ENCODE results near the gene RFX4.
"Not testable (repeated sequence)": the region's sequence is repeated elsewhere in the genome, so short reads cannot be mapped to it uniquely, and the experiment has no call there.

The RFX4 gene

DNA sequence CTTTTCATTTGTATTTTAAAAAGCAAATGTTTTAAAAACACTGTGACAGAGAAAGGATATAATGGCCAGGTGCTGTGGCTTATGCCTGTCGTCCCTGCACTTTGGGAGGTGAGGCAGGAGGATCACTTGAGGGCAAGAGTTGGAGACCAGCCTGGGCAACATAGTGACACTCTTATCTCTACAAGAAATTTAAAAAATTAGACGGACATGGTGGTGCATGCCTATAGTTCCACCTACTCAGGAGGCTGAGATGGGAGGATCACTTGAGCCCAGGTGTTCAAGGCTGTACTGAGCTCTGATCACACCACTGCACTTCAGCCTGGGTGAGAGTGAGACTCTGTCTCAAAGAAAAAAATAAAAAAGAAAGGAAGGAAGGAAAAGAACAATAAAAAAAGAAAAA lies 7.8 kb downstream of the RFX4 start:
- no peak for DNase-seq (ENCODE audit: low read depth in 2 of 2)

DNA sequence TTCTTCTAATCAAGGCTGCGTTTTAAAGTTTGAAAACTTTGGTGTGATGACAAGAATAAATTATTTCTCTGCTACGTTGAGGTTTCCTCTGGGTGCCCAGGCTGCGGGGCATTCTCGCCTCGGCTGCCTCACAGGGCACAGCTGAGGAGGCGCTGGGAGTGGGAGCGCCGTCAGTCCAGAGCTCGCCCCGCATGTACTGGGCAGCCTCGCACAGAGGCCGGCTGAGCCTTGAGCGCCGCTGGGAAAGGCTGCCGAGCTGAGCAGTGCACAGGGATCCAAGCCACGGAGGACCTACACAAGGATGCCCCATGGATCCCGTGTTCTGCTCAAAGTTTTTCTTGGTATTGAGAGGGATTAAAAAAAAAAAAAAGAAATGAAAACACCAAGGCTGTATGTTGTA lies 11.6 kb downstream of the RFX4 start:
- DNase-seq (ENCODE audit: low read depth in 2 of 2): no peak

DNA sequence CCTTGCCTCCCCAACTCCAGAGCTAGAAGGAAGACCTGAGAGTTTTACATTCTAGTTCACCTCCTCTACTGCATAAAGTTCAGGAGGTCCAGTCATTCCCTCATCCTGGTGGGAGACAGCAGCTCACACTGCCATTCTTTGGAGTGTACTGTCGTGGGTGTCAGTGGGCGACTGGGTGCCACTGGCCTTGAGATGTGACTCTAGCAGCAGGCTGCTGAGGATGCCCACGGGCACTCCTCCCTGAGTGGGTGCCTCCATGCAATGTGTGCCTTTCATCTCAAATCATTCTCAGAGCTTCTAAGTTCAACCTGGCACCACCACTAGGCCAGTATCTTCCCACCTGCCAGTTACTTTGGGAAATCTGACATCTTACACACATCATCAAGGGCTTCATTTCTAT lies 12.5 kb downstream of the RFX4 start:
- no peak for DNase-seq (ENCODE audit: low read depth in 2 of 2)

DNA sequence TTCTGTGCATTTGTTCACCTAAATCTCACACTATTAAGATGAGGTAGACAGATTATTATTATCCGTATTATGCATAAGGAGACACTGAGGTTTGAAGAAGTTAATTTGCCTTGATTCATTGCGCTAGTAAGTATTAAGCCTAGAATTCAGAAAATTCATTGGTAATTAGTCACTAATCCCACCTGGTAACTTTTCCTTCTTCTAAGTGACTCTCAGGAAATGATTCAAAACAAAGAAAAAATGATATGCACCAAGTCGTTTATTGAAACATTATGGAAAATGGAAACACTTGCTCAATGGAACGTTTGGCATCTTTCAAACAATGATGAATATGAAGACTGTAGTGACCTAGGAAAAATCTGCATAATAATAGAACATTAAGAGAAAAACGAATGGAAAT lies 15.2 kb downstream of the RFX4 start:
- DNase-seq (ENCODE audit: low read depth in 2 of 2): no peak

DNA sequence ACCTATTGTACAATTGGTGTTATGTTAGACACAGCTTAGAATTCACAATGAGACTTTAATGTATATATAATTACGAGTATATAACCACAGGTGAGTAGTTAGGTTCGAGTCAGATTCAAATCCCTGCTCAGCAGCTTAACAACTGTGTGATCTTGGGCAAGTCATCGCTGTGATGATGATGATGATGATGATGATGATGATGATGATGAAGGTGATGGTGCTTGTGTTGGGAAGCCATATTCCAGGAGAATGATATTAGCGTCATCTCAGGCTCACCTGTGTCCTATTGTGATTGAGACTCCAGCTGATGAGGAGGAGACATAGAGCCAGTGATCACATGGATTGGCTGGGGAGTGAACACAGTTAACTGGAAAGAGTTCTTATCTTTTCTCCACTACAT lies 16.5 kb downstream of the RFX4 start:
- no peak for DNase-seq (ENCODE audit: low read depth in 2 of 2)

DNA sequence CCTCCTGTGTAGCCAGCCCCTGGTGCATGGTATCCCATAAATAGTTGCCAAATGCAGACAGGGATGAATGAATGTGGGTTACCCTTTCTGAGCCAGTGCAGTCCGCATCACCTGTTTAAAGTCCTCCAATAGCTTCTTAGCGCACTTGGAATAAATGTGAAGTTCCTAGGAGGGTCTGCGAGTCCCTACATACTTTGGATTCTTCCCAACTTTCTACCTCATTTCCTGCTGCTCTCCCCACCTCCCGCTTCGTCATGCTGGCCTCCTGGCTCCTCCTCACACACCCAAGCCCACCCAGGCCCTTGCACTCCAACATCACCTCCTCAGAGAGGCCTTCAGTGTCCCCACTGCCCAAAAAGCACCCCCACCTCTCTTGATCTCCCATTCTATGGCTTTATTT lies 17.7 kb downstream of the RFX4 start:
- DNase-seq (ENCODE audit: low read depth in 2 of 2): no peak

DNA sequence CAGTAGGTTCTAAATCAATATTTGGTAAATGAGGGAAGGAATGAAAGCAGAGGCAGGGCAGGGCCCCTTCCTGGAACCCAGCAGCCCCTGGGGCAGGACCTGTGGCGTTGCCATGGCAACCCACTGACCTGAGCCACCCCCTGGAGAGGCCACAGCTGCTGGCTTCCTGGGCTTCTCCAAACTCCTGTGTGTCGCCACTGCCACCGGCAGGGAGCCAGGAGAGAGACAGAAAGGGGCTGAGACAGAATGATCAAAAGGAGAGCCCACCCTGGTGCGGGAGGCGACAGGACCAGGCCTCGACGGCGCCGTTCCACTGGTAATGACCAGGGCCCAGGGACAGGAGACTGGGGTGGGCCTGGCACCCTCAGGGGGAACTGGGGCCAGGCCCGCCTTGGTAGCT lies 18.2 kb downstream of the RFX4 start:
- DNase-seq (ENCODE audit: low read depth in 2 of 2): no peak

DNA sequence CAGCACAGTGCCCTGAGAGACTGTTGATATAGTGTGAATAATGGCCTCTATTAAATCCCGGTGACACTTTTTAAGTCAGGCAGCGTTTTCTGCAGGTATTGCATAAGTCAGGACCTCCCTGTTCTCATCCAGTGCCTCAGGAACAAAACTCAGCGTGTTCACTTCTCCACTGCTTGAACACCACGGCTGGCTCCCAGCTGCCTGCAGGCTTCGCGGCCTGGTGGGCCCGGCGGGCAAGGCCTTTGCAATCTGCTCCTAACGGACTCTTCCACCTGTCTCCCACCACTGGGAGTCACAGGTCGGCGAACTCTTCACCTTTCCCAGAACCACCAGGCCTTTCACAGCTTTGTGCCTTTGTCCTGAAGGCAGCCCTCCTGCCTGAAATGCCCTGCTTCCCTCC lies 18.7 kb downstream of the RFX4 start:
- no peak for DNase-seq (ENCODE audit: low read depth in 2 of 2)

DNA sequence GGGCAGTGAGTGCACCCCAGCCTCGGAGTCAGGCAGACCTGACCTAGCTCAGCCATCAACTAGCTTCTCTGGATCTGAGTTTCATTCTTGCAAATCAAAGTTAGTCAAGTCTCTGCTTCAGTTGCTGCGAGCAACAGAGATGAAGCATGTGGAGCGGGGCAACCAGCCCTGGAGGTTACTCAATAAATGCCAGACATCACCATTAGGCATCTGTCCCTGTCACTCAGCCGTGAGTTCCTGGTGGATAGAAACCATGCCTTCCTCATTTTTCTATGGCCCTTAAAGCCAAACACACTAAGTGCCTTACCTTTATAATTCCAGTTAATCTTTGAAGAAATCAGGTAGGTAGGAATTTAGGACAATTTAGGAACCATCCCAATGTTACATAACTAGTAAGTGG lies 19.3 kb downstream of the RFX4 start:
- DNase-seq (ENCODE audit: low read depth in 2 of 2): no peak

DNA sequence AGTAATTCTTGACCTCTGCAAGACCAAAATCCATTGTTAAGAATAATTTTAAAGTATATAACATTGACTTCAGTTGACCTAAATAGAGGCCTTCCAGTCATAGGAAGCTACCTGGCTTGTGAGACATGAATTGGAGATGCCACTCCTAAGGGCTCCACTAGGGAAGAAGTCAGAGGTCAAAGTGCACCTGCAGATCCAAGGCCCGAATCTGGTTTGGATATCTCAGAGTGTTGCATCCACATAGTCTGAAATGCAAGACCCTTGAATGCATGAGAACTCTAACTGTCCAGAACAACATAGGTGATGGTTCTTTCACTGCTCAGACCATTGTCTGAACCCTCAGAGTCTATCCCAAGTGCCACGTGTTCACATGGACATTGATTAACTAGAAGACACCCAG lies 22.4 kb downstream of the RFX4 start:
- DNase-seq (ENCODE audit: low read depth in 2 of 2): no peak

DNA sequence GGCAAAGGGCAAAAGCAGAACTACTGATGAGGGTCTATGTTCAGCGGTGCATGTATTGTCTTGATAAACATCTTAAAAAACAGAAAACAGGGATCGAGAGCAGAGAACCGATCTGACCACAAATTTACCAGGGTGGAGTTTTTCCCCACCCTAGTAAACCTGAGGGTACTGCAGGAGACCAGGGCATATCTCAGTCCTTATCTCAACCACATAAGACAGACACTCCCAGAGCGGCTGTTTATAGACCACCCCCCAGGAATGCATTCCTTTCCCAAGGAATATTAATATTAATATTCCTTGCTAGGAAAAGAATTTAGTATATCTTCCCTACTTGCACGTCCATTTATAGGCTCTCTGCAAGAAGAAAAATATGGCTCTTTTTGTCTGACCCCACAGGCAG lies 37.8 kb downstream of the RFX4 start:
- DNase-seq (ENCODE audit: low read depth in 2 of 2): not testable (repeated sequence)

DNA sequence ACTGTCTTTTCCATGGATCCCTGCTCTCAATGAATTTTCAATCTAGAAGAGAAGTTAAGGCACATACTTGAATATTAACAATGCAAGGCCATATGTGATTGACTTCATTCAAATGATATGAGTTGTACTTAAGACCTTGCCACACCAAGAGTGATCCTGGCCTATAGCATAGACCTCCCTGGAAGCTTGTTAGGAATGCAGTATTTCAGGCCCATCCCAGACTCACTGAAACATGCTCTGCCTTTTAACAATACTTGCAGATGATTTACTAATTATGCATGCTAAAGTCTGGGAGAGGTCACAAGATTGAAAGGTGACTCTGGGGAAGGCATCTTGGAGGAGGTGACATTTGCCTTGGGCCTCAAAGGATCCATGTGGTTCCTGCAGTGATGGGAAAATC lies 43.2 kb downstream of the RFX4 start:
- DNase-seq (ENCODE audit: low read depth in 2 of 2): no peak

DNA sequence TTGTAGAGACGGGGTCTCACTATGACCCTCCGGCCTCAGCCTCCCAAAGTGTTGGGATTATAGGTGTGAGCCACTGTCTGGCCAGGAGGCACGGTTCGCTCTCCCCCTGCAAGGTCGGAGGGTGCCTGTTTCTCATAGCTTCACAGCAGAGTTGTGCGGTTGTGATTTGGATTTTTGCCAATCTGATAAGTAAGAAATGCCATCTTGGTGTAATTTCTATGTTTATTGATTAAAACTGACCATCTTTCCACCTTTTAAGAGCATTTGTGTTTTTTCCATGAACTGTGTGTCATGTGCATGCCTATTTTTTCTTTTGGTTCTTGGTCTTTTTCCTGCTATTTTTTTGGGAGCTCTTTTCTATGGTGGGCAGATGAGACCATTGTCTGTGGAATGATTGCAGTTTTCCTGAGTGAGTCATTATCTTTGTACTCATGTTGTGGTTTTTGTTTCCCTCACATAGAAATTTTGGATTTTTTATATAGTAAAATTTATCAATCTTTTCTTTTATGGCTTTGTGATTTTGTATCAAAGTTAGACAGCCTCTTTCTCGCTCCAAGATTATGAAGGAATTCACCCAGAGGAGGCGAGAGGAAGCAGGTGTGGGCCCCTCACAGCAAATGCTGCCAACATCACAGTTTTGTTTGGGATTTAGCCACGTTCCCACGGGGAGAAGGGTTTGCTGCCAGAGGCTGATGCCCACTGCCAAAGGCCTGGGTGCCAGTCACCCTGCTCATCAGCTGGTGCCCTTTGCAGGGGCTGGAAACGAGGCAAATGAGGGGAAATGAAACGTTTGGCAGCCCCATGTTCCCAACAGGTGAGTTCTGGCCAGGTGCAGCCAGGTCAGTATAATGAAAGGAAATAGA lies 47.2 kb downstream of the RFX4 start:
- DNase-seq (ENCODE audit: low read depth in 2 of 2): no peak

DNA sequence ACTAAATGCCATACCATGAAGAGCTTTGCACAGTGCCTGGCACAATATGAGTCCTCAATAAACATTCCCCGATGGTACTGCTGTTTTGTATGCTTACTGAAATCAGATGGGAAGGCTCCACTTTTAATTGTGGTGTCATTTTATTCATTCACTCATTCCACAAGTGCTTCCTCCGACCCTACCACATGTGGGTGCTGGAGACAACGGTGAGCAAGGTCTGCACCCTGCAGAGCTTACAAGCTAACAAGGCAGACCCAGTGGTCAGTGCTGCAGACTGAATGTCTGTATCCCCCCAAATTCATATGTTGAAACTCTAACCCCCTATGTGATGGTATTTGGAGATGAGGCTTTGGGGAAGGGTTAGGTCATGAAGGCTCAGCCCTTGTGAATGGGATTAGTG lies 48.3 kb downstream of the RFX4 start:
- DNase-seq (ENCODE audit: low read depth in 2 of 2): no peak

DNA sequence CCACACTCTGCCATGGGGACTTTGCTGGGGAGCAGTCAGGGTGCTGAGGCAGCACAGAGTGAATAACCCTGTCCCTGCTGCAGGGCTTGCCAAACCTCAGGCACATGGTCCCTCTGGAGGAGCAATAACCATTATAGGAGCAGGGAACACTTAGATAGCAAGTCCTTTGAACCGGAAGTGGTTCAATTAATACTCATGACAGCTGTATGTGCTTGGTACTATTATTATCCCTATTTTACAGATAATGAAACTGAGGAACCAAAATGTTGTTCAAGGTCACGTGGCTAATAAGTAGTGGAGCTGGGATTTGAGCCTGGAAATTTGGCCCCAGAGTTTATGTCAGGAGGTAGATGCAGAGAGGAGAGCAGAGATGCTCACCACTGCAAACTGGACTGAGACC lies 49.0 kb downstream of the RFX4 start:
- no peak for DNase-seq (ENCODE audit: low read depth in 2 of 2)

DNA sequence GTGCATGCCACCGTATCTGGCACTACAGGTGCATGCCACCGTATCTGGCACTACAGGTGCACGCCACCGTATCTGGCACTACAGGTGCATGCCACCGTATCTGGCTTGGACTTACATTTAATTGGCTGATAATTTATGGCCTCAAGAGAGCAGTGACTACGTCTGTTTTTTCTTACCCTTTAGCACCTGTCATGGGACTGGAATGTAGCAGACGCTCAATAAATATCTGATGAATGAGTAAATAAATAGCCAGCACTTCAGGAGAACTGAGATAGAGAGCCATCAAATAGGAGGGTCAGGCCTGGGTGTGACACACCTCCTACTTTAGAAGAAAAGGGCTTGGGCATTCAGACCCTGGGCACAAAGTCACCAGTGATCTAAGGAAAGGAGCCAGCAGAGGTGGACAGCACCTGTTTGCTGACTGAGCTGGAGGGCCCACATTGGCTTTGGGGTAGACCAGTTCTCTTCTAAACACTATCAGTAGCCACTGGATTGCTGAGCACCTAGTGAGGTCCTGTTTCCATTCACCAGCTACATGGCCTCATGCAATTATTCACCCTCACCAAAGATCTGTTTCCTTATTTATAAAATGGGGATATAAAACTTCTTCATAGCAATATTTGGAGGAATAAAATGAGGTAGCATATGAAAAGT lies 50.1 kb downstream of the RFX4 start:
- DNase-seq (ENCODE audit: low read depth in 2 of 2): no peak

DNA sequence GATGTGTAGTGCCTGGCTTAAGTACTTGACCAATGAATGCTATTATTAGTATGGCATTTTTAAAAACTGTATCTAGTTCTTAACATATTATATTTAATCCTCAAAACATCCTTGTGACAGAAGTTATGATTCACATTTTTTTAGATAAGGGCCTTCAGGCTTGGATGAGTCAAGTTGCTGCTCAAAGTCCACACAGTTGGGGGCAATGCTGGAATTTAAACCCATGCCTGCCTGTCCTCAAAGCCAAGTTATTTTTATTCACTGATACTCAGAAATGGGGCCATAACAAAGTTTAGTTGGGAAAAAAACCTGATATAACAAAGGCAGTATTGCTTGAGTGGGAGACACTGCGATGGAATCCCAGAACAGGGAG lies 50.6 kb downstream of the RFX4 start:
- no peak for DNase-seq (ENCODE audit: low read depth in 2 of 2)

DNA sequence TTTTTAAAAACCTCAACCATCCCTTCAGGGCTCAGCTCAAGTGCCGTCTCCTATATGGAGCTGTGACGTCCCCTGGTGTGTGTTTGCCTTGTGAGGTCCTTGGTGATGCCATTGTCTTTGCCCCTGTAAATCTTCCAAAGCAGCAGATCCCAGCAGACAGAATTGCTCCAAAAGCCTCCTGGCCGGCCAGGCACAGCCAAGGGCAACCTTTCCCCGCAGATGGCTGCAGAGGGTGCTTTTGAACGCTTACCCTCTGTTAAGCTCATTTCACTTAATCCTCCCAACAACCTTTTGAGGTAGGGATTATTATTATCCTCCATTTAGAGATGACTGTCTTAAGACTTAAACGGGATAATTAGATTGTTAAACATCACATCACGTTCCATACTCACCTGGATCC lies 51.4 kb downstream of the RFX4 start:
- DNase-seq (ENCODE audit: low read depth in 2 of 2): no peak

DNA sequence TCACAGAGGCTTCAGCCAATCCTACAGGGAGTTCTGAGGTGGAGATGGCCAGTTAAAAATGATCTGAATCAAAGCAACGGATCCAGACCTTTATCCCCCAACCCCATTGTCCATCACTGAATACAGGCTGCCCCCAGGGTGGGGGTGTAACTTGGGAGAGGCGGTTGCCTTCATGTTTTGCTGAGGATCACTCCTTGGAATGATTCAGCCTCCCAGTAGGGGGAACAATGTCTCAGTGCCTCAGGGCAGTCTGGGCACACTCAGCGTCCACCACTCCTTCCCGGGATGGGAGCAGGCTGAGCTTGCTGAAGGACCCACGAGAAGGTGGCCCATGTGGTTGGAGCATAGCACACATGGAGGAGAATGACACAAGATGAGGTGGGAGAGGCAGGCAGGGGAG lies 60.2 kb downstream of the RFX4 start:
- DNase-seq (ENCODE audit: low read depth in 2 of 2): no peak

DNA sequence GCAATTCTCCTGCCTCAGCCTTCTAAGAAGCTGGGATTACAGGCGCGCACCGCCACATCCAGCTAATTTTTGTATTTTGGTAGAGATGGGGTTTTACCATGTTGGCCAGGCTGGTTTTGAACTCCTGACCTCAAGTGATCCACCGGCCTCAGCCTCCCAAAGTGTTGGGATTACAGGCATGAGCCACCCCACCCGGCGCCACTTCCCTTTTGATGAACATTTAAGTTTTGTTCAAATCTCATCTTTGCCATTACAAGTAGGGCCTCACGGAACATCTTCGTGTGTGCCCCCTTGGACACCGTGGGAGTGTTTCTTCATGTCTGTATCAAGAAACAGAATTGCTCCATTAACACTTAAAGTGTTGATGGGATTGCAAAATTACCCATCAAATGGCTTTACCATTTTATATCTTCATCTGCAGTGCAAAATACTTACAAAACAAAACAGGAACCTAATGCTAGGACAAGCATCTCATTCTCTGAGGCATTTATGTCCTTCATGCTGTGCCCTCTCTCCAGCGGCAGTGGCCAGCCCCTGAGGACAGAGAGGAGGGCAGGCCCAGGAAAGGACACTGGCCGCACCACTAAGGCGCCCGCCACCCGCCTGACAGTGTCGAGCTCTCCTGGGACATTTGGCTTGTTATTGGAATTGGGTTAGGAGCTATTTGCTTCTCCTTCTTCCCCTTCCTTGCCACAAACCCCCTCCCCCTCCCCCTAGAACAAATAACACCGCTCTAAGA lies 61.7 kb downstream of the RFX4 start:
- no peak for DNase-seq (ENCODE audit: low read depth in 2 of 2)

DNA sequence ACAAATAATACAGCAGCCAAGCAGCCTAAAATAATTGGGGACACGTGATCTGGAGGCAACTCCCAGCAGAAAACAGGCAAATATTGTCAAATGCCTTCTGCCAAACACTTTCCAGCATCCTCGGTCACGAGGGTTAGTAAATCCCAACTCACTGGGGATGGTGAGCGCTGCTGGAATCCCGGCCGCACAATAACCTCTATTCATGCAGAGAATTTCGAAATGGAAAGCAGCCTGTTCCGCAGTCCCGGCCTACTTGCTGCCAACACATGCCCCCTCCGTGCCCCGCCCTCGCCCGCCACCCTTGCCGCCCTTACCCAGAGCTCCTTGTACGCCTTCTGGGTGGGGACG lies 62.2 kb downstream of the RFX4 start:
- DNase-seq (ENCODE audit: low read depth in 2 of 2): no peak

DNA sequence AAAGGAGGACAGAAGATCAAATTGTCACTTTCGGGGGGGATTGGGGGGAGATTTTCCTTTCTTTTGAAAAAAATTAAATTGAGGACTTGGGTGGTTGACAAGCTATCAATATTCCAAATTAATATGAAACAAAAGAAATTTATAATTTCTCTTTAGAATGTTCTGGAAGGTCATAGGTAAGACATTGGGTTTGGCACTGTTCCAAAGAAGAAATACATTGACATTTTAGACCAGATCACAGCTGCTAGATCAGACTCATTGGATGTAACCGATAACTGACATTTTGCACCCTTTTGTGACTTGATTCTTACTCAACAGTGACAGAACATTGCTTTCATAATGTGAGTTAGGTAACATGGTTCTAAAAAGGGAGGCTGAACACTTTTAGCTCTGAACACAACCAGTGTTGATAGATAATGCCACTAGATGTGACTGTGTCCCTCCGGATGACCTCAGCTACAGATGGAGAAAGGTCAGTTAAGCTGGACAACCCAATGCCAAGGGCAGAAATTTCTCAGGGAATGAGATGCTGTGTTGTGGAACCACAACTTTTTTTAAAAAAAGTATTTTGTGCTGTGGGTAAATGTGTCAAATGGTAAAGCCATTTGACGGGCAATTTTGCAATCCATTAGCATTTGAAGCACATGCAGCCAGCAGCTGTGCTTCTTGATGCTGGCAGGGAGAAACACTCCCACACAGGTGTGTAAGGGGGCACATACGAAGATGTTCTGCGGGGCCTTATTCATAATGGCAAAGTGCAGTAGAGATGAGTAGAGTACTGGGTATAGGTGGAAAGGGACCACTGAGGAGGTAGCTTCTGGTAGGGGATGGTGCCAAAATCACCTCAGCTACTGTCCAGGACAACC lies 62.9 kb downstream of the RFX4 start:
- no peak for DNase-seq (ENCODE audit: low read depth in 2 of 2)

All from stimulated activated CD8-positive, alpha-beta memory T cell treated with anti-CD3 and anti-CD28 coated beads, Interleukin-15, amount 100 ng/mL, for 4 hours (primary cell).